Progenitor cell of endocrine pancreas (in vitro differentiated cells): ENCODE results near the gene KIF18A. TPM values are rescaled to one million over a fixed set of nuclear protein-coding genes. Genes with fewer than 3 reads are reported as not detected.

Experiments
- DNase-seq: peaks from one replicate; pipeline ENCODE4 v3.0.0; 2021; ENCODE audit warnings: low spot score; ENCODE audit not compliant: unreplicated experiment
- H3K27ac Mint-ChIP-seq: 2 replicates; pipeline ENCODE4 v1.8.0; 2021; ENCODE audit warnings: mild to moderate bottlenecking, moderate library complexity, mixed read lengths
- H3K27me3 Mint-ChIP-seq: 2 replicates; pipeline ENCODE4 v1.8.0; 2021; ENCODE audit warnings: mixed read lengths
- H3K36me3 Mint-ChIP-seq: 2 replicates; pipeline ENCODE4 v1.8.0; 2022; ENCODE audit warnings: mixed read lengths; ENCODE audit not compliant: insufficient read depth
- H3K4me1 Mint-ChIP-seq: 2 replicates; pipeline ENCODE4 v1.8.0; 2021; ENCODE audit warnings: low read depth, mixed read lengths
- H3K4me3 Mint-ChIP-seq: 2 replicates; pipeline ENCODE4 v1.8.0; 2021; ENCODE audit warnings: low read depth, mild to moderate bottlenecking, moderate library complexity, mixed read lengths
- H3K9me3 Mint-ChIP-seq: 2 replicates; pipeline ENCODE4 v1.8.0; 2021; ENCODE audit warnings: low read depth, mixed read lengths
- microRNA-seq: library from miRNA; unstranded; fragments of <30 nt; microRNA quantifications from one replicate; pipeline ENCODE4 v1.1.0, GENCODE V29; 2020; ENCODE audit warnings: borderline number of aligned reads; ENCODE audit not compliant: unreplicated experiment
- total RNA-seq: library from RNA; stranded (reverse); gene quantifications from 2 replicates; pipeline ENCODE4 v1.2.1, GENCODE V29; 2021
- TF ChIP-seq, protein P1 (sequence below): fragments of 200-600 bp; sonication (generic); IDR thresholded peaks from one replicate; pipeline ENCODE4 v1.5.0; 2021; ENCODE audit warnings: antibody characterized with exemption, mild to moderate bottlenecking; ENCODE audit not compliant: unreplicated experiment

The KIF18A gene
- total RNA-seq, 1 donor from 2014 or later: 19.1 TPM

DNA sequence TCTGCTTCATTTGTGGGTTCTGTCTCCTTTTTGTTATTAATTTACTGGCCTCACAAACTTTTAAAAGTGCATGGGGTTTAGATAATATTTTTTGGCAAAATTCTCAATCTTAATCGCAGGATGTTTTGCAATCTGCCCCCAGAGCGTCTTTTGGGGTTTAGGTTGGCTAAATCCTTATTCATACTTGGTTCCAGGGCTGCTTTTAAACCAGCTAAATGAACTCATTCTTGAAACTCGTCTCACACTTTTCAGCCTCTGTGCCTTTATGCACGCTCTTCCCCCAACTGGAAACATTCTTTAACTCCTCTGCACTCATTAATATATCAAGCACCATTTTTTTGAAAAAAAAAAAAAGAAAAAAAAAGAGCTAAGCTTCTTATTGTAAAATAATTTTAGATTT is 131.7 kb downstream of the KIF18A start:
- no peaks in the 10 kb centered on the region for H3K36me3 Mint-ChIP-seq
- TF ChIP-seq, protein P1, sequence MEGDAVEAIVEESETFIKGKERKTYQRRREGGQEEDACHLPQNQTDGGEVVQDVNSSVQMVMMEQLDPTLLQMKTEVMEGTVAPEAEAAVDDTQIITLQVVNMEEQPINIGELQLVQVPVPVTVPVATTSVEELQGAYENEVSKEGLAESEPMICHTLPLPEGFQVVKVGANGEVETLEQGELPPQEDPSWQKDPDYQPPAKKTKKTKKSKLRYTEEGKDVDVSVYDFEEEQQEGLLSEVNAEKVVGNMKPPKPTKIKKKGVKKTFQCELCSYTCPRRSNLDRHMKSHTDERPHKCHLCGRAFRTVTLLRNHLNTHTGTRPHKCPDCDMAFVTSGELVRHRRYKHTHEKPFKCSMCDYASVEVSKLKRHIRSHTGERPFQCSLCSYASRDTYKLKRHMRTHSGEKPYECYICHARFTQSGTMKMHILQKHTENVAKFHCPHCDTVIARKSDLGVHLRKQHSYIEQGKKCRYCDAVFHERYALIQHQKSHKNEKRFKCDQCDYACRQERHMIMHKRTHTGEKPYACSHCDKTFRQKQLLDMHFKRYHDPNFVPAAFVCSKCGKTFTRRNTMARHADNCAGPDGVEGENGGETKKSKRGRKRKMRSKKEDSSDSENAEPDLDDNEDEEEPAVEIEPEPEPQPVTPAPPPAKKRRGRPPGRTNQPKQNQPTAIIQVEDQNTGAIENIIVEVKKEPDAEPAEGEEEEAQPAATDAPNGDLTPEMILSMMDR: no peak
- H3K4me1 Mint-ChIP-seq: peaks cover 6% of the 10 kb centered on the region

DNA sequence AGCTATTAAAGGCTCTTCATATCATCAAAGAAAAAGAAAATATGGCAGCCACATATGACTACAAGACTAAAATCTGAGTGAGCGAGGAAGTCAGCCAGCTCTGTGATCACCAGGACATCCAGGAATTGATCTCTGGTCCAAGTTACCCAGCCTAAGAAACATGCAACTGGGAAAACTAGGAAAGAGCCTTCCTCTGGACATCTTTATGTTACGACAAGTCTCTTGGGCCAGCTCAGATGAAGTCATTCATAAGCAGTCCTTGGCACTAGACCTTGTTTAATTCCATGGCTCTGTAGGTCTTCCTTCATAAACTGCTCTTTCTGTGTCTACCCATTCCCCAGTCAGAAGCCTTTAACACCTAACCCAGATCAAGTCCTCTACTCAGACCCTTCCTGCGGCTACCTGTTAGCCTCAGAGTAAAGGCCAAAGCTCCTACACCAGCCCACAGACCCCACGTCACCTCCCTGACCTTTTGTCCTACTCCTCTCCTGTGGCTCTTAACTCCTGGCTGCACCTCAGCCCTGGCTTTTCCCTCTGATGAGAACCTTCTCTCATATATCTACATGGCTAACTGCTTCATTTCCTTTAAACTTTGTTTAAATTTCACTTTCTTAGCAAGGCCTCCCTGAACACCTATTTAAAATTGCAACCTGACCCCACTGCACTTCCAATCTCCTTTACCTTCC is 134.0 kb downstream of the KIF18A start:
- no peaks in the 10 kb centered on the region for H3K9me3 Mint-ChIP-seq
- no peak for DNase-seq
- H3K4me1 Mint-ChIP-seq: peaks cover 6% of the 10 kb centered on the region
- H3K27me3 Mint-ChIP-seq: no peaks in the 10 kb centered on the region
- TF ChIP-seq, protein P1: no peak
- H3K4me3 Mint-ChIP-seq: no peak overlapping the region
- no peak overlapping the region for H3K27ac Mint-ChIP-seq
- H3K36me3 Mint-ChIP-seq: no peaks in the 10 kb centered on the region

More for the DNA sequence above, 131.7 kb downstream of the KIF18A start:
- no peak overlapping the region for H3K27ac Mint-ChIP-seq
- no peak for DNase-seq
- H3K9me3 Mint-ChIP-seq: no peaks in the 10 kb centered on the region
- H3K4me3 Mint-ChIP-seq: no peak overlapping the region
- H3K27me3 Mint-ChIP-seq: no peaks in the 10 kb centered on the region

DNA sequence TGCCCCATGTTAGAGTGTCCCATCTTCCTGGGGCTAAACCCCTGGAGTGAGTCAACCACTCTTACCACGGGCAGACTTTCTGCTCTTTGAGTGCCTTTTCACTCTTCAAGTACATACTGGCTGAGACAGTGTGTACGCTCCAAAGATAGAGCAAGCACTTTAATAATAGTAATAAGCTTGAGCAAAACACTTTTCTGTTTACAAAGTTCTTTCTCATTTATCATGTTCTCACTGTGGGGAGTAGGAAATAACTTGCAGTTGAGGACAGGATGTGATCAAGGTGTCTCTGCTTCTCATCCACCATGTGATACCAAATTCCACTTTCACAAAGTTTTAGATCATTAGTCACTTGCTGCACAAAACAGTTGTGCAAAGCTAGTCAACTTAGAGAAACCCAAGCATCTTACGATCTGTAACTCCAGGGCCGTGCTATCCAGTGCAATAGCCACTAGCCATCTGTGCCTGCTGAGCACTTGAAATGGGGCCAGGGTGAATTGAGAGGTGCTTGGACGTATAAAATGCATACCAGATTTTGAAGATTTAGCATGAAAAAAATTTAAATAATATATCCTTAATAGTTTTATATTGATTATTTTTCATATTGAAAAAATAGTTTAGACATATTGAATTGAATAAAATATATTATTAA is 135.3 kb downstream of the KIF18A start:
- no peak overlapping the region for H3K27ac Mint-ChIP-seq
- TF ChIP-seq, protein P1: no peak
- no peaks in the 10 kb centered on the region for H3K36me3 Mint-ChIP-seq

DNA sequence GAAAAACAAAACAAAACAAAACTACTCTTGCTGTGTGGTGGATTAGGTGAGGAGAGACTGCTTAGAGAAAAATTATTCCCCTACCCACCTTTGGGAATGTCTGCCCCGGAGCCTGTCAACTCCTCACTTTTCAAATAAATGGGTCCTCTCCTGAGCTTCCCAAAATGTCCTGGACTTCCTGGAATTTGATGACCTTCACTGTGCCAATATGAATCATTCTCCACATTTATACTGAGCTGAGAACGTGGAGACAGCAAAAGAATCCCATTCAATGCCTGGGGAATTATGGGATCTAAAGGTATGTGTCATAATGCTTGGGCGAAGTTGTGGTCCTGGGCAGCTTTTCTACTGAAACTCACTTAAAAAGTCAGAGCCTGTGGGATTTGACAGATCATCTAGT is 136.8 kb downstream of the KIF18A start:
- peaks cover 6% of the 10 kb centered on the region for H3K4me1 Mint-ChIP-seq
- no peaks in the 10 kb centered on the region for H3K36me3 Mint-ChIP-seq
- TF ChIP-seq, protein P1: no peak
- no peaks in the 10 kb centered on the region for H3K27me3 Mint-ChIP-seq
- DNase-seq: no peak
- H3K4me3 Mint-ChIP-seq: no peak overlapping the region
- no peak overlapping the region for H3K27ac Mint-ChIP-seq
- H3K9me3 Mint-ChIP-seq: no peaks in the 10 kb centered on the region

More for the DNA sequence above, 135.3 kb downstream of the KIF18A start:
- no peak for DNase-seq
- Mint-ChIP-seq H3K4me1 (peaks cover 6% of the 10 kb centered on the region), H3K4me3 (no peak overlapping the region), H3K9me3 (no peaks in the 10 kb centered on the region), H3K27me3 (no peaks in the 10 kb centered on the region)

Small RNA genes within 50 kb of the gene (microRNA-seq; reads per million reads assigned to microRNA genes)
- not detected for gene MIR610

Other genes with a start within 250 kb of the KIF18A start
- 16.7 and 17.2 TPM in 2 replicates for gene METTL15, start 232 bp upstream of the KIF18A start, total RNA-seq